Measurements from ENCODE around the gene CD28. TPM values are rescaled to one million over a fixed set of nuclear protein-coding genes. Genes with fewer than 3 reads are reported as not detected.

The CD28 gene
- total and polyA plus RNA-seq, 10 of the 15 experiments (the other 5 are each of a cell fraction or from before 2014, with no cell fraction given): 0.03 to 0.23 (median 0.04) TPM; not detected in 7

GRCh38 chr2:203667838-203668237, 38.6 kb upstream of the CD28 start (continued):
- TF ChIP-seq, protein P1, sequence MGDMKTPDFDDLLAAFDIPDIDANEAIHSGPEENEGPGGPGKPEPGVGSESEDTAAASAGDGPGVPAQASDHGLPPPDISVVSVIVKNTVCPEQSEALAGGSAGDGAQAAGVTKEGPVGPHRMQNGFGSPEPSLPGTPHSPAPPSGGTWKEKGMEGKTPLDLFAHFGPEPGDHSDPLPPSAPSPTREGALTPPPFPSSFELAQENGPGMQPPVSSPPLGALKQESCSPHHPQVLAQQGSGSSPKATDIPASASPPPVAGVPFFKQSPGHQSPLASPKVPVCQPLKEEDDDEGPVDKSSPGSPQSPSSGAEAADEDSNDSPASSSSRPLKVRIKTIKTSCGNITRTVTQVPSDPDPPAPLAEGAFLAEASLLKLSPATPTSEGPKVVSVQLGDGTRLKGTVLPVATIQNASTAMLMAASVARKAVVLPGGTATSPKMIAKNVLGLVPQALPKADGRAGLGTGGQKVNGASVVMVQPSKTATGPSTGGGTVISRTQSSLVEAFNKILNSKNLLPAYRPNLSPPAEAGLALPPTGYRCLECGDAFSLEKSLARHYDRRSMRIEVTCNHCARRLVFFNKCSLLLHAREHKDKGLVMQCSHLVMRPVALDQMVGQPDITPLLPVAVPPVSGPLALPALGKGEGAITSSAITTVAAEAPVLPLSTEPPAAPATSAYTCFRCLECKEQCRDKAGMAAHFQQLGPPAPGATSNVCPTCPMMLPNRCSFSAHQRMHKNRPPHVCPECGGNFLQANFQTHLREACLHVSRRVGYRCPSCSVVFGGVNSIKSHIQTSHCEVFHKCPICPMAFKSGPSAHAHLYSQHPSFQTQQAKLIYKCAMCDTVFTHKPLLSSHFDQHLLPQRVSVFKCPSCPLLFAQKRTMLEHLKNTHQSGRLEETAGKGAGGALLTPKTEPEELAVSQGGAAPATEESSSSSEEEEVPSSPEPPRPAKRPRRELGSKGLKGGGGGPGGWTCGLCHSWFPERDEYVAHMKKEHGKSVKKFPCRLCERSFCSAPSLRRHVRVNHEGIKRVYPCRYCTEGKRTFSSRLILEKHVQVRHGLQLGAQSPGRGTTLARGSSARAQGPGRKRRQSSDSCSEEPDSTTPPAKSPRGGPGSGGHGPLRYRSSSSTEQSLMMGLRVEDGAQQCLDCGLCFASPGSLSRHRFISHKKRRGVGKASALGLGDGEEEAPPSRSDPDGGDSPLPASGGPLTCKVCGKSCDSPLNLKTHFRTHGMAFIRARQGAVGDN (IDR thresholded peaks at IDR 0.05): no peak
- TF ChIP-seq TCF12 (IDR thresholded peaks at IDR 0.05; ENCODE audit: low read depth, low read length): no peak
- TF ChIP-seq HDGF (IDR thresholded peaks at IDR 0.05): no peak

DNA sequence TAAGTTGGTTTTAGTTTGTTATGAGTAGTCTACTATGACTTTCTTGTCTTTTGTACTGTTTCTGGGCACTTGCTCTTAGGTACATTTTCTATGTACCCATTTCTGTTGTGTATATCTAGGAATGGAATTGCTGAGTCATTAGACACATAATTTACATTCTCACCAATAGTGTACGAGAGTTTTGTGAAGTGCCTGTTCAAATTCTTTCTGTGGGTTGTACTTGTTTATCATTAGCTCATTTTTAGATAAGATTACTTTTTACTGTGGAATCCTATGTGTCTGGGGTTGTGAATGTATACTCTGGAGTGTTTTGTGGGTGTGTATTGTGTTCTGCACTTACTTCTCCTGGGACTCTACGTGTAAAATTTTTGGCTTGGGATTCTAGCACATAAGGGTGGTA, 36.6 kb upstream of the CD28 start:
- WGBS (ENCODE audit: insufficient coverage, insufficient replicate concordance, low lambda C conversion rate, missing lambda C conversion rate): 18% methylated on average over 2 of the region's 2 CpGs
- H3K4me3 ChIP-seq: no peak overlapping the region
- TF ChIP-seq FOXK2 (IDR thresholded peaks at IDR 0.05) (no peak), NKRF (conservative IDR thresholded peaks at IDR 0.05) (no peak), ZSCAN29 (IDR thresholded peaks at IDR 0.05) (no peak), POLR2AphosphoS5 (IDR thresholded peaks at IDR 0.05; ENCODE audit: low read length) (no peak), ZNF622 (IDR thresholded peaks at IDR 0.05) (no peak), WRNIP1 (IDR thresholded peaks at IDR 0.05; ENCODE audit: borderline replicate concordance, low read depth, low read length) (no peak), PBX3 (IDR thresholded peaks at IDR 0.05; ENCODE audit: insufficient replicate concordance, low read depth, low read length) (no peak)
- no peaks in the 10 kb centered on the region; a peak in 1 of 4 replicates for H3K27me3 ChIP-seq (replicated peaks in 1 of 2; ENCODE audit: control insufficient read depth in 2 of 2, insufficient read depth in 2 of 2, low read length in 1 of 2)
- no peak overlapping the region for H3K27ac ChIP-seq (ENCODE audit: control insufficient read depth, insufficient read depth)
- H3K4me1 ChIP-seq (ENCODE audit: control insufficient read depth, insufficient read depth, low read length): peaks cover 5% of the 10 kb centered on the region
- ATAC-seq: no peak
- no peak overlapping the region for H3K9ac ChIP-seq (ENCODE audit: control insufficient read depth, insufficient read depth, low read length)
- no peaks in the 10 kb centered on the region for H4K20me1 ChIP-seq (ENCODE audit: control insufficient read depth, insufficient read depth)
- ChIA-PET CTCF (no interaction called here), RAD21 (ENCODE audit: unreplicated experiment) (no interaction called here), SMC1A (ENCODE audit: uncharacterized antibody, unreplicated experiment) (no interaction called here), POLR2A (no interaction called here)
- H3K4me2 ChIP-seq (ENCODE audit: control insufficient read depth, insufficient read depth): no peak overlapping the region
- in situ Hi-C loops (cut with MboI) (no loop called here), intact Hi-C loops (cut with micrococcal nuclease; ENCODE audit: unreplicated experiment) (no loop called here)
- H3K36me3 ChIP-seq (ENCODE audit: control insufficient read depth in 2 of 2, insufficient read depth in 2 of 2, low read length in 1 of 2): no peaks in the 10 kb centered on the region
- BruUV-seq (replicated peaks): no TSS peak
- FAIRE-seq: no peak
- DNase-seq (ENCODE audit: low read depth, low spot score): no peak
- H2AFZ ChIP-seq (ENCODE audit: control insufficient read depth, low read depth, low read length): no peak overlapping the region
- H3K9me3 ChIP-seq (replicated peaks; ENCODE audit: control insufficient read depth, insufficient read depth, low read length): no peaks in the 10 kb centered on the region; the same call in 2 of the 3 replicates
- H3K79me2 ChIP-seq (ENCODE audit: control insufficient read depth, insufficient read depth, low read length): no peaks in the 10 kb centered on the region

All from GM12878 (cell line).